Left cardiac atrium (tissue), 4 donors: Measurements from ENCODE around the gene OTOR. TPM values are rescaled to one million over a fixed set of nuclear protein-coding genes. Genes with fewer than 3 reads are reported as not detected.

Experiments used
- ATAC-seq, 2 donors: fragments of 200-7000 bp; cut with Tn5 transposase; one replicate each; pipeline ENCODE4 v1.9.1; 2020; ENCODE audit warnings: mild to moderate bottlenecking in 2 of 2, moderate library complexity in 2 of 2
- DNase-seq: peaks from one replicate; pipeline ENCODE4 v3.0.0-alpha.2; 2020
- intact Hi-C, 2 donors: fragments of 100-400 bp; cut with DNase I; formaldehyde crosslinking; loops; one replicate each; pipeline versions ENCODE4 v1.14.1 to v1.15.1; 2022 to 2023
- total RNA-seq, 2 donors: library from RNA; stranded (reverse); fragmentation: NEBNext Ultra II Directional; extraction: Animal tissue kit (Norgen Biotek cat#: 25700); gene quantifications; one replicate each; pipeline ENCODE4 v1.2.1, GENCODE V29; 2021
- donor health status: DM: no; HTN: yes; CAD: no.
- donor health status: DM: no; HTN: yes; CAD: no; lungs with severe emphysema.
- donor health status: DM: yes; HTN: yes; CAD: no.
- donor health status: Dilated cardiomyopathy.

OTOR gene
- total RNA-seq, 2 donors from 2014 or later: not detected

DNA sequence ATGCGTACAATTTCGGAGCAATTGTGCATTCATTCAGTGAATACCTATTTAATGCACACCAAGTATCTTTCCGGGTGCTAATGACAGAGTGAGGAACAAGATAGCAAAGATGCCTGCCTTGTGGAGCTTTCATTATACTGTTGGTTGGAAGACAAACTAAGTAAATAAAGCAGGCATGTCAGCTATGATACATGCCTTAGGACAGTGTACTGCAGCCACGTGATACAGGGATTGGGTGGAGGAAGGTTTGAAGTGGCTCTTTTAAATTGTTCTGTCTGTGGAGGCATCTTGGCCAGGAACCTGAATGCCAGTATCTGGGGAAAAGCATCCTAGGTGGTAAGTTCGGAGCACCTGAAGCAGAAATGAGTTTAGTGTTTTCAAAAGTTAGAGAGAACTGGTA, 3.0 kb upstream of the OTOR start:
- DNase-seq (no peak), ATAC-seq (no peak)
- intact Hi-C loops: no loop called here

DNA sequence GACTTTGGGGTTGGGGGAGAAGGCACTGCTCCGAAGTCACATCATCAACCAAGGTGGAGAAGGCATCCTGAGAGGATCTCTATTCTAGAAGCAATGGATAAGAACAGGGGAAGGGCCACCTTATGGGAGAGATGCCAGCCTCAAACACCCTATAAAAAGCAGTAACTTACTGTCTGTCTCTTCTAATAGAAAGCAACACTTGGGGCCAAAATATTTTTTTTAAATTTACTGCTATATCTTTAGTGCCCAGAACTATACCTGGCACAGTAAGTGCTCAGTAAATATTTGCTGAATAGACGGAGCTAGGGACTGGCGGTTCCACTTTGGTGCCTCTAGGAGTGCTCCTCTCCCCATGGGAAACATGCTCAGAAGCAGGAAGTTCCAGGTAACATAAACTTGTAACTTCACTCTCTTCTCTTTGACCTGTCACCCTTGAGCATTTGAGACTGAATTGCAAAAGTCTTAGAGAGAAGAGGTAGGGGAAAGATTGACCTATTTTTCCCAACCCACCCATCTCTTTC, 807 bp upstream of the OTOR start:
- DNase-seq (no peak), ATAC-seq (no peak)
- intact Hi-C loops: no loop called here

DNA sequence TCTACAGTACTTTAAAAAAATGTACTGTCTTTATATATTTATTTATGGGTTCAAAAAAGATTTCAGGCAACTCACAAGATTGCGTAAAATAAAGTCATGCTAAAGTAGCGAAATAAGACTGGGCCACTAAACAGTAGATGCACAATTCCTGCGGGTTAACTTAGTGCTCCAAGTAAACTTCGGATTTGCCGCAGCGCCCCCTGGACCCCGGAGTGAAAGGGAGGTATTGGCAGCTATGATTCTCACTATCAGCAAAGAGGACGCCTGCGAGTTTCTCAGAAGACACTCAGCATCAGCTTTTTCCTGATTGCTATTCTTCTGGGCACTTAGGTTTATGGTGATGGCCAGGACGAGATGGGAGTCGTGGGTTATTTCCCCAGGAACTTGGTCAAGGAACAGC, 1.4 kb downstream of the OTOR start:
- intact Hi-C loops: no loop called here
- no peak for DNase-seq
- no peak for ATAC-seq

DNA sequence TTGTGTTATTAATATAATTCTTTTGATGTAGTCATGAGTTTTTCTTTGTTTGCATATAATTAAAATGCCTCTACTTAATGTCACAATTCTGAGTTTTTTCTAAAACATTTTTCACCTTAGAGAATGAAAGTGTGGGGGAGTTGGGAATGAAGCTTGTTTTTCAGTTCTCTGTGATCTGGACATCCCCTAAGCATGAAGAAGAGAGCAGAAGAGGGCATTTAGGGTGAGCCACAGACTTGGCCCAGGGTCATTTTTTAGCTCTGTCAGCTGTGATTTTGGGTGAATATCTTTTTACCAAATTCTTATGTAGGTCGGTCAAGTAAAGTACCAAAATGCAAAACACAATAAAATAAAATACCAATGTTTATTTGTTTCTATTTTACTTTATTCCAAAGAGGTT, 3.9 kb downstream of the OTOR start:
- DNase-seq (no peak), ATAC-seq (no peak)
- intact Hi-C loops: no loop called here

DNA sequence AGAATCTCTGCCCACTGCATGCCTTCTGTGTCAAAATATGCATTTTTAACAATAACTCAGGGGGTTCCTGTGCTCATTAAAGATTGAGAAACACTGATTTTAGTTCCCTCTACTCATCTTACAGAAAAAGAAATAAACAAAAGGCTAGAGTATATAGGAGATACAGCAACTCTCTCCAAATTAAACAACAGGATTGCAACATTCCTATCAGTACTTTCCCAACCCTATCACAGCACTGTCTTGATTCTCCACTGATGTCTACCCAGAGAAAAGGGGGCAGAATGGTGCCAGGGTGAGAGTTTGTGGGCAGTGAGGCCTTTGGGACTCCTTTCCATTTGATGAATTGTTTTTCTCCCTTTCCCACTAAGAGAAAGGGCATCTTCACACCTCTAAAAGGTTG, 4.7 kb downstream of the OTOR start:
- ATAC-seq: no peak
- no peak for DNase-seq
- intact Hi-C loops: no loop called here

DNA sequence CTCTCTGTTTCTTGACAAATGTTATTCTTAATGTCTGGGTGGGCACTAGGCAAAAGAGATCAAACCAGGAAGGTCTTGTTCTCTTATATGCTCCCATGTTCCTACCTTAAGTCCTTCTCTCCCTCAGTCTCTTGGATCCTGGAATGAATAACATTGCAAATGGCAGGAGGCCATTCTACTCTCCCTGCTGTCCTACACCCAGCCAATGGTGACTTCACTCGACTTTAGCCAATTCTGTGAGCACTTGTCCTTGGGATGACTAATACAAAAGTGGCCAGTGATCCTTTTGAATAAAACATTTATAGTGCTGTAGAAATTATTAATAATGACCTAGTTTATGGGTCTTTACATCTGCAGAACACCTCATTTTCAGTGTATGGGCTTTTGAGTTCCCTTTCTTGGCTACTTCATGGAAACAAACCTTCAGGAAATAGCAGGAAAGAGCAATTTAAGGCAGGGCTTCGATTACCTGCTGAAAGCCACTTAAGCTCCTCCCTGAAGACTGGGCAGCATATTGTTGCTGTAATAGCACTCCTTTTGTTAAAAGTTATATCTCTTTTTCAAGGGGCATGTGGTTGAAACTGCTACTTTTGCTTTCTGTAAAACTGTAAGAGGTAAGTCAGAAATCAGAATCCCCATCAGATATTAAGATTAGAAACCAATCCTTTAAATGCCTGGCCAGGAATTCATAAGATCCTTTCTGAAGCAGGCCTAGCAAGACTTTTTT, 10.5 kb downstream of the OTOR start:
- peak in 1 of 2 donors; percentile 37 for ATAC-seq
- DNase-seq: no peak
- intact Hi-C loops: no loop called here

DNA sequence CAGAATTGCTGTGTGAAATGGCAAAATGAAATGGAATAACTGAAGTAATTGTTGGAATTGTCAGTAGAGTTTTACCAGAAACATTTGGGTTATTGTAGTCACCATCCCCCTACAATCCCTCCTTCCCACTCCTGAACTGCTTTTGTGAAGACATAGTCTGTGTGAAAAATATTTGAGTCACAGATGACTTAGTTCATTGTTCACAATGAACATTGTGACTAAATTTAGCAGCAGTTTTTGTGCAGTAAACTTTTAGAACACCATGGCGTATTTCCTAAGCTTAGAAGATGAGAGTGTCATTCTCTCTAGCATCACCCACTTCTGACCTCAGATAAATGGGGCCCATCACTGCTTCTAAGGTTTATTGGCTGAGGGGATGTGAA, 11.0 kb downstream of the OTOR start:
- intact Hi-C loops: no loop called here
- peak in 1 of 2 donors; percentile 37 for ATAC-seq
- DNase-seq: no peak

DNA sequence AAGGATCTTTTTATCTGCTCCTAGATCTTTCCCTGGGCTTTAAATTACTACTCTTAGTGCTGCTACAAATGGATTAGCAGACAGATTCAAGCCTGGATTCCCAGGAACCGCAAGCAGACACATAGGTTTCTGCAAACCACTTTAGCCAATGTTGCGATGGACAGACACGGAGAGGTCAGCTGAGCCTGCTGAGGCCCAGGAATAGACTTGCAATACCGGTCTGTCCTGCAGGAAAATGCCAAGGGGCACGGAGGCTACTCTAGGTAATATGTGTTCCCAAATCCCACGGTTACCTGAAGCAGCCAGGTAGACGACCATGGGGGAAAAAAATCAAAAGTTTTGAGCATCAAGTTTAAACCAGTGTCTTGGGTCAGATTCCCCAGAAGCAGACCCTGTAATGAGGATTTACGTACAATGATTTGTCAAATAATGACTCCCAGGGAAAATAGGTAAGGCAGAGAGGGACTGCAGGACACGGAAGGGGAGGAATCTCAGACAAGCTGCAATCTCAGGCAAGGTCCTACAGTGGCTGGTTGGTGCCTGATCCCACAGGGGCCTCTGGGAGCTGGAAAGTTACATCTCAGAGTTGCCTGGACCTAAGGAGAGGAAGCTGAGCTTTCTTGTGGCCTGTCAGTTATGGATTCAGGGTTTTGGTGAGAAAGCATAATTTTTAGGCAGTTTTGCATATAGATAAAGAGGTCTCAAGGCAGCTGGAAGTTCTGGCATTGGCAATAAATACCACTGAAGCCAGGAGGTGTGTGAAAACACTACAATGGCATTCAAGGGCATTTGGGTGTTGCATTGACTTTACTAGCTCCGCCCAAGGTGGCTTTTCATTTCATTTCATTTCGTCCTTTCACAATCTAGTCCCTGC, 12.5 kb downstream of the OTOR start:
- ATAC-seq (no peak), DNase-seq (no peak)
- intact Hi-C loops: loop anchor here (10.0 kb wide), 1 partner anchor 246 kb away; no protein-coding TSS in a partner anchor

DNA sequence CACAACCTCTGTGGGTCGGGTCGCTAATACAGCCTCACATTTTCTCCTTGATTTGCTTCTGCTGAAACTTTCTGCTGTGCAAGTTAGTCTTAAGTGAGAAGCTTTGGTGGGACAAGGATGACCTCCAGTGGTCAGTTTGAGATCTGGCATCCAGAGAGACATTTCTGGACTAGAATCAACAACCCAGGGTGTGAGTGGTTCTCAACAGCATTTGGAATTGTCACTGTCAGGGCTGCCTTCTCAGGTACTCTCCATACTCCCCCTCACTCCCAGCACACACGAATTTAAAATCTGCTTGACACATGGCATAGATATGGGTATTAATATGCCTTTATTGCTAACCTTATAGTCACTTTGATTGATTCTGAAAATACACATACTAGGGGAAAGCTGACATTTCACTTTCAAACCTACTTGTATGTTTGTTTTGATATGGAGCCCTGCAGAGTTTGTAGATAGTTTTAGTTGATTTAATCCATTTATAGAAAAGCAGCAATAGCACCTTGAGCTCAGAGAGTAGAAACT, 13.2 kb downstream of the OTOR start:
- intact Hi-C loops: loop anchor here (10.0 kb wide), 1 partner anchor 247 kb away; no protein-coding TSS in a partner anchor
- DNase-seq (no peak), ATAC-seq (peak; percentile 78 to 84)

DNA sequence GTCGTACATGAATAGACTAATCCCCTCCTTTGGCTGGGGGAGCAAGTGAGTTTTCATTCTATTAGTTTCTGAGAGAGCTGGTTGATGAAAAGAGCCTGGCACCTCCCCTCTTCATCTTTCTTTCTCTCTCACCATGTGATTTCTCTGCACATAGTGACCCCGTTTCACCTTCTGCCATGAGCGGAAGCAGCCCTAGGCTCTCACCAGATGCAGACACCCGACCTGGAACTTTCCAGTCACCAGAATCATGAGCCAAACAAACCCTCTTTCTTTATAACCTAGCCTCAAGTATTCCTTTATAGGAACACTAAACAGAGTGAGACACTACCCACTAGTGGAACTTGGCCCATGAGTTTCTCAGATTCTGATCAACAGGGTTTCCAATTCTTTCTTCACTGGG, 16.4 kb downstream of the OTOR start:
- ATAC-seq: no peak
- intact Hi-C loops: loop anchor here (10.0 kb wide), 1 partner anchor 250 kb away; no protein-coding TSS in a partner anchor

DNA sequence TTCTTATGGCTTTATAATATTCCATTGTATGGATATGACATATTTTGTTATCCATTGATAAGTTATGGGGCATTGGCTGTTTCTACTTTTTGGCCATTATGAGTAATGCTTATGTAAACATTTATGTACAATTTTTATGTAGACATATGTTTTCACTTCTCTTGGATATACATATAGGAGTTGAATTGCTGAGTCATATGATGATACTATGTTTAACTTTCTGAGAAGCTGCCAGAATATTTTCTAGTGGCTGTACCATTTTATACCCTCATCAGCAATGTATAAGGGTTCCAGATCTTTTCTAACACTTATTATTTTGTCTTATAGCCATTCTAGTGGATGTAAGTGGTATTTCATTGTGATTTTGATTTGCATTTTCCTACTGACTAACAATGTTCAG, 23.1 kb downstream of the OTOR start:
- DNase-seq (no peak), ATAC-seq (no peak)
- intact Hi-C loops: no loop called here

More for the DNA sequence above, 16.4 kb downstream of the OTOR start:
- DNase-seq: no peak

DNA sequence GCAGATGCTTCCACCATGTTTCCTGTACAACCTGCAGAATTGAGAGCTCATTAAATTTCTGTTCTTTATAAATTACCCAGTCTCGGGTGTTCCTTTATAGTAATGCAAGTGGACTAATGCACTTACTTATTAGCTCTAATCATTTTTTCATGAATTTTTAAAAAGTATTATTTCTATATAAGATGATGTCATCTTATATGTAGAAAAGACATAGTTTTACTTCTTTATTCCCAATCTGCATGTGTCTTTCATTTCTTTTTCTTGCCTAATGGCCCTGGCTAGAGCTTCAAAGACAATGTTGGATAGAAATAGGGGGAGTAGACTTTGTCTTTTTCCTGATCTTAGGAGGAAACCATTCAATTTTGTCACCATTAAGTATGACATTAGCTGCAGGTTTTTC, 27.8 kb downstream of the OTOR start:
- DNase-seq: no peak
- intact Hi-C loops: no loop called here
- no peak for ATAC-seq

DNA sequence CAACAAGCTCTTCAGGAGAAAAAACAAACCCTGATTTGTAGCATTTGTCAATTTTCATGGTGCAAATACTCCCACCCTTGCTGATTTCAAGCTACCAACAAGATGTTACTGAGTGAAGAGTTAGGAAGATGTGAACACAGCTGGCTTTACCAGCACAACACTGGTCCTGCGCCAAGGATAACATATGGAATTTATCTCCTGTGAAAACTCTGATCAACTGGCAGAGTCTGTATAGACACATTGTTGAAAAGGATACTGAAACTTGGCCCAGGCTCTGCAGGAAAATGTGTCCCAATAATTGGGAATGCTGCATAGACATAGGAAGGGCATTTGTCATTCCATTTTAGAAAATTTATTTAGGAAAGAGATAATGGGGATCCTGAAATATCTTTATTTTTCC, 29.0 kb downstream of the OTOR start:
- intact Hi-C loops: no loop called here
- no peak for DNase-seq
- ATAC-seq: no peak

DNA sequence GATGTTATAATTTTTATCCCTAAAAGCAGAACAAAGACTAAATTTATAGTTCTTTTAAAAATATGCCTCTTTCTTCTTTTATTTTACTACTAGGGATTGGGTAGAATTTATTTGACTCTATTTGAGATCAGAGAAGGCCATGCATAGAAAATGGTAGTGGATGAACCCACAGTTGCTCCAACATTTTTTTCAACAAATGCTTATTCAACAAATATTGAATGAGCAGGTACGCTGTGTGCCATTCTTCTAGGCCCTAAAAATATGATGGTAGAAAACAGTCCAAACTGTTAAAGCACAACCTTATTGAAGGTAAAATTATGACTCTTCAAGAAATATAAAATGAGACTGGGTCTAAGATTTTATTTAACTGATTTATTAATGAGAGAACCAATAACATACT, 30.0 kb downstream of the OTOR start:
- no peak for ATAC-seq
- intact Hi-C loops: no loop called here

DNA sequence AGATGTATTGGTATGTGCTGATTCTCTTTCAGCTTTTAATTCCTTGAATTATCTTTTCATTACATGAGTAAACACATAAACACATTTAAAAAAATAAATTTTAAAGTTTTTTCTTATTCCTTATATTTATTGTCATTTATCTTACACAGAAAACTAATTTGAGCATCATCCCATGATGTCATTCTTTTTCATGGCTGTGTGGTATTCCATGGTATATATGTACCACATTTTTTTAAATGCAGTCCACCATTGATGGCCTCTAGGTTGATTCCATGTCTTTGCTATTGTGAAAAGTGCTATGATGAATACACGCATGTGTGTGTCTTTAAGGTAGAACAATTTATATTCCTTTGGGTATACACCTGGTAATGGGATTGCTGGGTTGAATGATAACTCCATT, 33.3 kb downstream of the OTOR start:
- no peak for DNase-seq
- intact Hi-C loops: no loop called here
- no peak for ATAC-seq

More for the DNA sequence above, 30.0 kb downstream of the OTOR start:
- DNase-seq: no peak

DNA sequence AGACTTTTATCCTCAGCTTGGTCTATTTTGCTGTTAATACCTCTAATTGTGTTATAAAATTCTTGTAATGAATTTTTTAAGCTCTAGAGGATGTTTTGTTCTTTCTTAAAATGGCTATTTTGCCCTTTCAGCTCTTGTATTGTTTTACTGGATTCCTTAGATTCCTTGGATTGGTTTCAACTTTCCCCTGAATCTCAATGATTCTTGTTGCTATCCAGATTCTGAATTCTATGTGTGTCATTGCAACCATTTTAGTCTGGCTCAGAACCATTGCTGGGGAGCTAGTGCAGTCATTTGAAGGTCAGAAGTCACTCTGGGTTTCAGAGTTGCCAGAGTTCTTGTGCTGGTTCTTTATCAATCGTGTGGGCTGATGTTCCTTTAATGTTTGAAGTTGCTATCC, 37.1 kb downstream of the OTOR start:
- DNase-seq (no peak), ATAC-seq (no peak)
- intact Hi-C loops: no loop called here
